ENCODE results near the gene KAZN.

DNA sequence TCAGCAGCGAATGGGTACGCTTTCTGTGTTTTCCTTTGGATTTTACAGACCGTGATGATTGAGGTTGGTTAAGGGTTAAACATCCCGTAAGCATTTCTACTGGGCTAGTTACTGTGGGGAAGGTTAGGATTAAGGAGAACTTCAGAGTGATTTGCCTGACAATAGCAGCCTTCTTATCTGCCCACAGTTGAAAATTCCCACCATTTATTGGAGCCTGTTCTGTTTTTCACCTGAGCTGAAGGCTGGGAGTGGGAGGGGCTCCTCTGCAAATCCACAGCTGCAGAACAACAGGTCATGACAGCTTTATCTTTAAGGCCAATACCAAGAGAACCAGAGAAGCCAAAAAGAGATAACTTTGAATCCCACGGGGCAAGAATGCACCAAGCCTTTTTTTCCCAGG is 168.6 kb downstream of the KAZN start:
- TF ChIP-seq, protein P1, sequence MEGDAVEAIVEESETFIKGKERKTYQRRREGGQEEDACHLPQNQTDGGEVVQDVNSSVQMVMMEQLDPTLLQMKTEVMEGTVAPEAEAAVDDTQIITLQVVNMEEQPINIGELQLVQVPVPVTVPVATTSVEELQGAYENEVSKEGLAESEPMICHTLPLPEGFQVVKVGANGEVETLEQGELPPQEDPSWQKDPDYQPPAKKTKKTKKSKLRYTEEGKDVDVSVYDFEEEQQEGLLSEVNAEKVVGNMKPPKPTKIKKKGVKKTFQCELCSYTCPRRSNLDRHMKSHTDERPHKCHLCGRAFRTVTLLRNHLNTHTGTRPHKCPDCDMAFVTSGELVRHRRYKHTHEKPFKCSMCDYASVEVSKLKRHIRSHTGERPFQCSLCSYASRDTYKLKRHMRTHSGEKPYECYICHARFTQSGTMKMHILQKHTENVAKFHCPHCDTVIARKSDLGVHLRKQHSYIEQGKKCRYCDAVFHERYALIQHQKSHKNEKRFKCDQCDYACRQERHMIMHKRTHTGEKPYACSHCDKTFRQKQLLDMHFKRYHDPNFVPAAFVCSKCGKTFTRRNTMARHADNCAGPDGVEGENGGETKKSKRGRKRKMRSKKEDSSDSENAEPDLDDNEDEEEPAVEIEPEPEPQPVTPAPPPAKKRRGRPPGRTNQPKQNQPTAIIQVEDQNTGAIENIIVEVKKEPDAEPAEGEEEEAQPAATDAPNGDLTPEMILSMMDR (optimal IDR thresholded peaks at IDR 0.05 in 1 of 3, IDR thresholded peaks at IDR 0.05 in 1 of 3, conservative IDR thresholded peaks at IDR 0.05 in 1 of 3; ENCODE audit: extremely low read depth in 1 of 3, insufficient read depth in 2 of 3, low read length in 3 of 3), result no peak
- no peak for TF ChIP-seq EZH2 (IDR thresholded peaks at IDR 0.05; ENCODE audit: low read length)
